Right atrium auricular region (tissue), 2 donors: ENCODE measurements around the gene GMDS. TPM values are rescaled to one million over a fixed set of nuclear protein-coding genes. Genes with fewer than 3 reads are reported as not detected.
"Not testable (repeated sequence)": the region's sequence is repeated elsewhere in the genome, so short reads cannot be mapped to it uniquely, and the experiment has no call there.

Experiments
- DNase-seq: peaks from one replicate; pipeline ENCODE4 v3.0.0-alpha.2; 2019; ENCODE audit warnings: low spot score
- H3K27ac ChIP-seq, 2 donors: fragments of 200-600 bp; sonication (generic); 1 replicate in 1 of 2; 2 replicates in 1 of 2; pipeline ENCODE4 v1.5.1; 2016 to 2019
- H3K27me3 ChIP-seq, 2 donors: fragments of 200-600 bp; sonication (generic); one replicate each; pipeline versions ENCODE4 v1.5.1 to v1.6.0; 2017 to 2019
- H3K36me3 ChIP-seq: fragments of 200-600 bp; sonication (generic); one replicate; pipeline ENCODE4 v1.5.1; 2016
- H3K4me1 ChIP-seq, 2 donors: fragments of 200-600 bp; sonication (generic); one replicate each; pipeline versions ENCODE4 v1.5.1 to v1.6.0; 2017 to 2019
- H3K4me3 ChIP-seq, 2 donors: fragments of 200-600 bp; sonication (generic); 1 replicate in 1 of 2; 2 replicates in 1 of 2; pipeline ENCODE4 v1.5.1; 2017 to 2019; ENCODE audit warnings: mild to moderate bottlenecking in 1 of 2, moderate library complexity in 1 of 2
- H3K9me3 ChIP-seq, 2 donors: fragments of 200-600 bp; sonication (generic); one replicate each; pipeline ENCODE4 v1.5.1; 2019
- total RNA-seq, 2 donors: library from RNA; depleted of rRNA; stranded (reverse); fragments of >200 nt; gene quantifications; one replicate each; pipeline ENCODE4 v1.1.0, GENCODE V29; 2016
- TF ChIP-seq, protein P1 (sequence below), 2 donors: fragments of 200-600 bp; sonication (generic); IDR thresholded peaks; one replicate each; pipeline ENCODE4 v1.5.1; 2019; ENCODE audit warnings: antibody characterized with exemption in 2 of 2

The GMDS gene
- total RNA-seq, 2 donors from 2014 or later: 11.1 to 11.8 TPM

GRCh38 chr6:1758076-1758679 is 487.2 kb downstream of the GMDS start:
- no peaks in the 10 kb centered on the region for H3K36me3 ChIP-seq
- H3K4me3 ChIP-seq: no peak overlapping the region
- H3K4me1 ChIP-seq: no peaks in the 10 kb centered on the region
- H3K27me3 ChIP-seq: no peaks in the 10 kb centered on the region
- DNase-seq: no peak
- TF ChIP-seq, protein P1, sequence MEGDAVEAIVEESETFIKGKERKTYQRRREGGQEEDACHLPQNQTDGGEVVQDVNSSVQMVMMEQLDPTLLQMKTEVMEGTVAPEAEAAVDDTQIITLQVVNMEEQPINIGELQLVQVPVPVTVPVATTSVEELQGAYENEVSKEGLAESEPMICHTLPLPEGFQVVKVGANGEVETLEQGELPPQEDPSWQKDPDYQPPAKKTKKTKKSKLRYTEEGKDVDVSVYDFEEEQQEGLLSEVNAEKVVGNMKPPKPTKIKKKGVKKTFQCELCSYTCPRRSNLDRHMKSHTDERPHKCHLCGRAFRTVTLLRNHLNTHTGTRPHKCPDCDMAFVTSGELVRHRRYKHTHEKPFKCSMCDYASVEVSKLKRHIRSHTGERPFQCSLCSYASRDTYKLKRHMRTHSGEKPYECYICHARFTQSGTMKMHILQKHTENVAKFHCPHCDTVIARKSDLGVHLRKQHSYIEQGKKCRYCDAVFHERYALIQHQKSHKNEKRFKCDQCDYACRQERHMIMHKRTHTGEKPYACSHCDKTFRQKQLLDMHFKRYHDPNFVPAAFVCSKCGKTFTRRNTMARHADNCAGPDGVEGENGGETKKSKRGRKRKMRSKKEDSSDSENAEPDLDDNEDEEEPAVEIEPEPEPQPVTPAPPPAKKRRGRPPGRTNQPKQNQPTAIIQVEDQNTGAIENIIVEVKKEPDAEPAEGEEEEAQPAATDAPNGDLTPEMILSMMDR (IDR thresholded peaks at IDR 0.05): no peak
- H3K27ac ChIP-seq: no peak overlapping the region
- H3K9me3 ChIP-seq: peaks cover 0 to 3% of the 10 kb centered on the region in 2 donors

DNA sequence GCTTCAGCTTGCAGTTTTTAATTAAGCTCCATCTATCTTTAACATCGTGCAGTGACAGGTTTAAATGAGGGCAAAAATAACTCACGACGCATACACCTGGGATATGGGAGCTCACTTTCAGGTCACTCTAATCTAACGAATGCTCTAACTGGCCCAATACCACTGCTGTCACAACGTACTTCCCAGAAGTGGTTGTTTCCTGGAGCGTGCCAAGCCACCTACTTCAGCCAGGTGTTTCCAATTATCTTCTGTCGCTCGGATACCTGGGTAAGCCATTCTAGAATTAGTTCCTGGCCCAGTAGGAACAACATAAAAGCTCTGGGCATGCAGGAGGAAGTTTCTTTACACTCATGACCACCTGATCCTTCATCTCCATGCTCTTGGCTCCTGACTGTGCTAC is 488.3 kb downstream of the GMDS start:
- TF ChIP-seq, protein P1 (IDR thresholded peaks at IDR 0.05): no peak
- Histone ChIP-seq H3K4me3 (no peak overlapping the region), H3K36me3 (no peaks in the 10 kb centered on the region), H3K4me1 (no peaks in the 10 kb centered on the region), H3K27ac (no peak overlapping the region), H3K9me3 (peaks cover 0 to 3% of the 10 kb centered on the region in 2 donors), H3K27me3 (no peaks in the 10 kb centered on the region)
- no peak for DNase-seq

DNA sequence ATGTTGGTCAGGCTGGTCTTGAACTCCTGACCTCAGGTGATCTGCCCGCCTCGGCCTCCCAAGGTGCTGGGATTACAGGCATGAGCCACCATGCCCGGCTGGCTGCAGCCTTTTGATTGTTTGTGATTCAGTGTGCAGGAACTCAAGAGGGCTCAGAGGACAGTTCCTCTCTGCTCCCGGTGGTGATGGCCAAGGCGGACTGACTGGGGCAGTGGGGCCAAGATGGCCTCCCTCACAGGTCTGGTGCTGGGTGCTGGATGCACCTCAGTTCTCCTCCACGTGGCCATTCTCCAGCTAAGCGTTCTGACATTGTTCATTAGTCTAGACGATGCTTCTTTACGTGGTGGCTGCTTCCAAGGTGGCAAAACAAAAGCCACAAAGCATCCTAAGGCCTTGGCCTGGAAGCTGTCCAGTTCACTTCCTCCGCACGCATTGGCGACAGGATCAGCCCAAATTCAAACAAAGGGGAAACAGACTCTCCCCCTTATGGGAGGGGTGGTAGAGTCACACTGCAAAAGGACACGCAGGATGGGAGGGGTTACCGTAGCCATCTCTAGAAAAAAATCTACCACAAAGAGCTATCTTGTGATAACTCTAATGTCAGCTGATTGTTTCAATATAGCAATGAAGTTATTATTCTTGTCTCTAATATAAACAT is 488.8 kb downstream of the GMDS start:
- H3K27me3 ChIP-seq: no peaks in the 10 kb centered on the region
- H3K4me1 ChIP-seq: no peaks in the 10 kb centered on the region
- H3K4me3 ChIP-seq: no peak overlapping the region
- H3K36me3 ChIP-seq: no peaks in the 10 kb centered on the region
- TF ChIP-seq, protein P1 (IDR thresholded peaks at IDR 0.05): no peak
- no peak for DNase-seq
- H3K27ac ChIP-seq: no peak overlapping the region
- peaks cover 0 to 3% of the 10 kb centered on the region in 2 donors for H3K9me3 ChIP-seq

DNA sequence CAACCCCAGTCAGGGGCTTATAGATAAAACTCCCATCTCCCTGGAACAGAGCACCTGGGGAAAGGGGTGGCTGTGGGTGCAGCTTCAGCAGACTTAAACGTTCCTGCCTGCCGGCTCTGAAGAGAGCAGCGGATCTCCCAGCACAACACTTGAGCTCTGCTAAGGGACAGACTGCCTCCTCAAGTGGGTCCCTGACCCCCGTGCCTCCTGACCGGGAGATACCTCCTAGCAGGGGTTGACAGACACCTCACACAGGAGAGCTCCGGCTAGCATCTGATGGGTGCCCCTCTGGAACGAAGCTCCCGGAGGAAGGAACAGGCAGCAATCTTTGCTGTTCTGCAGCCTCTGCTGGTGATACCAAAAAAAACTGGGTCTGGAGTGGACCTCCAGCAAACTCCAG is 494.3 kb downstream of the GMDS start:
- H3K4me1 ChIP-seq, H3K4me3 ChIP-seq, DNase-seq, H3K9me3 ChIP-seq, H3K27me3 ChIP-seq, H3K36me3 ChIP-seq, H3K27ac ChIP-seq: not testable (repeated sequence)

GRCh38 chr6:1749041-1749440 is 496.4 kb downstream of the GMDS start:
- TF ChIP-seq, protein P1 (IDR thresholded peaks at IDR 0.05): no peak
- H3K4me3 ChIP-seq: no peak overlapping the region
- H3K36me3 ChIP-seq: no peaks in the 10 kb centered on the region
- no peaks in the 10 kb centered on the region for H3K4me1 ChIP-seq
- H3K9me3 ChIP-seq: peaks cover 0 to 9% of the 10 kb centered on the region in 2 donors
- no peak for DNase-seq
- no peaks in the 10 kb centered on the region for H3K27me3 ChIP-seq
- H3K27ac ChIP-seq: no peak overlapping the region

DNA sequence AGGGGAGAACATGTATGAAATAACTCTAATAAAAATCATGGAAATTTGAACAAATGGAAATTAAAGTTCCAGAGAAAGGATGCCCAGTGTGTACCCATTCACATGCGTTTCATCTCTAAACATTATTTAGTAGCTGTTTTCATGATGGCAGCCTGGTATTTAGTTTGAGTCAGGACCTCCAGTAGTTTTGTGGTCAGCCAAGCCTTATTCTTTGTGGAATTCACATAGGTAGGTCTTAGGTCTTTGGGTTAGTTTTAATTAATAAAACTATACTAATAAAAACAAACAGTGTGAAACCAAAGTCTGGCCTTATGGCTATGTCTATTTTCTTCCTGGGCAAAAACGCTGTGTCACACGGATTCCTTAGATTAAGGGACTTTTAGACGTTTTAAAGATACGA is 497.9 kb downstream of the GMDS start:
- peaks cover 0 to 6% of the 10 kb centered on the region in 2 donors for H3K9me3 ChIP-seq
- no peak overlapping the region for H3K4me3 ChIP-seq
- no peak for DNase-seq
- no peaks in the 10 kb centered on the region for H3K27me3 ChIP-seq
- H3K27ac ChIP-seq: no peak overlapping the region
- TF ChIP-seq, protein P1 (IDR thresholded peaks at IDR 0.05): no peak
- H3K4me1 ChIP-seq: no peaks in the 10 kb centered on the region
- no peaks in the 10 kb centered on the region for H3K36me3 ChIP-seq
